ENCODE measurements around the gene VGLL4. TPM values are rescaled to one million over a fixed set of nuclear protein-coding genes. Genes with fewer than 3 reads are reported as not detected.

The VGLL4 gene
- total RNA-seq, 2 donors from 2014 or later: 47.5 to 49.7 TPM

GRCh38 chr3:11535243-11535960, 108.3 kb downstream of the VGLL4 start:
- no peak for TF ChIP-seq CTCF (conservative IDR thresholded peaks at IDR 0.05)
- no peak overlapping the region for H3K4me3 ChIP-seq (ENCODE audit: low read length)
- H3K27ac ChIP-seq (ENCODE audit: low read depth, low read length): no peak overlapping the region
- WGBS, 2 experiments (ENCODE audit: insufficient coverage in 1 of 2, insufficient read length in 1 of 2): 90 to 92% methylated on average over 9 to 13 of the region's 13 CpGs
- Mint-ChIP-seq H3K4me3 (no peak overlapping the region), H3K27ac (no peak overlapping the region), H3K4me1 (peaks cover 3% of the 10 kb centered on the region), H3K36me3 (ENCODE audit: low read depth) (no peaks in the 10 kb centered on the region), H3K27me3 (ENCODE audit: insufficient read depth) (no peaks in the 10 kb centered on the region), H3K9me3 (no peaks in the 10 kb centered on the region)
- H3K27me3 ChIP-seq (ENCODE audit: control insufficient read depth, insufficient read depth, low read length, poor library complexity, severe bottlenecking): no peaks in the 10 kb centered on the region
- H3K4me1 ChIP-seq (ENCODE audit: control insufficient read depth, insufficient read depth, low read length): no peaks in the 10 kb centered on the region
- no peaks in the 10 kb centered on the region for H3K36me3 ChIP-seq (ENCODE audit: control insufficient read depth, insufficient read depth, low read length)
- H3K9ac ChIP-seq (ENCODE audit: extremely low read depth, low read length, poor library complexity, severe bottlenecking): no peak overlapping the region
- peak; percentile 51 for DNase-seq
- H3K9me3 ChIP-seq (ENCODE audit: control insufficient read depth, low read length): no peaks in the 10 kb centered on the region

- H3K27me3 Mint-ChIP-seq (ENCODE audit: insufficient read depth): no peaks in the 10 kb centered on the region
- H3K4me1 Mint-ChIP-seq: peaks cover 3% of the 10 kb centered on the region
- no peak for DNase-seq
- Histone ChIP-seq H3K27ac (ENCODE audit: low read depth, low read length) (no peak overlapping the region), H3K4me1 (ENCODE audit: control insufficient read depth, insufficient read depth, low read length) (no peaks in the 10 kb centered on the region), H3K4me3 (ENCODE audit: low read length) (no peak overlapping the region), H3K27me3 (ENCODE audit: control insufficient read depth, insufficient read depth, low read length, poor library complexity, severe bottlenecking) (no peaks in the 10 kb centered on the region), H3K9me3 (ENCODE audit: control insufficient read depth, low read length) (no peaks in the 10 kb centered on the region), H3K9ac (ENCODE audit: extremely low read depth, low read length, poor library complexity, severe bottlenecking) (no peak overlapping the region), H3K36me3 (ENCODE audit: control insufficient read depth, insufficient read depth, low read length) (no peaks in the 10 kb centered on the region)
- no peak overlapping the region for H3K4me3 Mint-ChIP-seq
- TF ChIP-seq CTCF (conservative IDR thresholded peaks at IDR 0.05): no peak
- H3K9me3 Mint-ChIP-seq: no peaks in the 10 kb centered on the region
- no peaks in the 10 kb centered on the region for H3K36me3 Mint-ChIP-seq (ENCODE audit: low read depth)
- no peak overlapping the region for H3K27ac Mint-ChIP-seq
- 96 to 97% methylated on average over 6 to 7 of the region's 7 CpGs for WGBS, 2 experiments (ENCODE audit: insufficient coverage in 1 of 2, insufficient read length in 1 of 2)
These were observed 109.0 kb downstream of the VGLL4 start for GRCh38 chr3:11534793-11535101.

DNA sequence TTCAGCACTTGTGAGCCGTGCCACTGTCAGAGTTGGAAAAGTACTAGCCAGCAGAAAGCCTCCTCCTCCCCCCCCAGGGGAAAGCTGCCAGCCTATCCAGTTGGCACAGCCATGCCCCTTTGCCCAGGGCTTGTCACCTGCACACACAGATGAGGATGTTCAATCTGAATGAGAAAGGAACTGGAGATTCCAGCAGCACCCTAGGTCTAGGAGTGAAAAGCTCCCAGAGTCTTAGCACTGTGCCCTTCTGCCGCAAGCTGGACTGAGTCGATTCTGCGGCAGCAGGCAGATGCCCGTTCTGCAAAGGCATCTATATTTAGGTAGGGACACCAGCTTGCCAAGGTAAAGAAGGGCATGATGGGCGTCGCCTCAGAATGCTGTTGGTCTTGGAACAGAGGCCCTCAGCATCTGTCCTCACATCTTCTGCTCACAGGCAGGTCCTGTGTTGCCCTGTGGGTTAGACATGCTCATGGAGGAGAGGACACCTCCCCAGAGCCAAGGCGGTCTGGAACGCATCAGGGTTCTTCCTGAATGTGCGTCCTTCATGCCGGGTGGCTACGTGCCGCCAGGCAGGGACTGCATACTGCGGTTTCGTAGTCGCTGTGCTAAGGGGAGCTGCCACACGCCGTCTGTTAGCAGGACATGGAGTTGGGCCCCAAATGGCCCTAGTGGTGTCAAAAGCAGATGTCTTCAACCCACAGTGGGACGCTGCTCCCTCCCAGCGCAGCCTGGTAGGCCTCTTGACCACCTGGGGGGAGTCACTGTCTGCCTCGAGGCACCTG, 109.5 kb downstream of the VGLL4 start:
- H3K4me1 Mint-ChIP-seq: peaks cover 3% of the 10 kb centered on the region
- Histone ChIP-seq H3K4me1 (ENCODE audit: control insufficient read depth, insufficient read depth, low read length) (no peaks in the 10 kb centered on the region), H3K27me3 (ENCODE audit: control insufficient read depth, insufficient read depth, low read length, poor library complexity, severe bottlenecking) (no peaks in the 10 kb centered on the region), H3K27ac (ENCODE audit: low read depth, low read length) (no peak overlapping the region), H3K4me3 (ENCODE audit: low read length) (no peak overlapping the region), H3K9ac (ENCODE audit: extremely low read depth, low read length, poor library complexity, severe bottlenecking) (no peak overlapping the region), H3K36me3 (ENCODE audit: control insufficient read depth, insufficient read depth, low read length) (no peaks in the 10 kb centered on the region), H3K9me3 (ENCODE audit: control insufficient read depth, low read length) (no peaks in the 10 kb centered on the region)
- no peaks in the 10 kb centered on the region for H3K36me3 Mint-ChIP-seq (ENCODE audit: low read depth)
- H3K9me3 Mint-ChIP-seq: no peaks in the 10 kb centered on the region
- no peak for TF ChIP-seq CTCF (conservative IDR thresholded peaks at IDR 0.05)
- H3K4me3 Mint-ChIP-seq: no peak overlapping the region
- no peaks in the 10 kb centered on the region for H3K27me3 Mint-ChIP-seq (ENCODE audit: insufficient read depth)
- H3K27ac Mint-ChIP-seq: no peak overlapping the region
- DNase-seq: no peak
- WGBS, 2 experiments (ENCODE audit: insufficient coverage in 1 of 2, insufficient read length in 1 of 2): 92 to 95% methylated on average over 18 to 21 of the region's 21 CpGs
